ENCODE data around the gene SRP9.

DNA sequence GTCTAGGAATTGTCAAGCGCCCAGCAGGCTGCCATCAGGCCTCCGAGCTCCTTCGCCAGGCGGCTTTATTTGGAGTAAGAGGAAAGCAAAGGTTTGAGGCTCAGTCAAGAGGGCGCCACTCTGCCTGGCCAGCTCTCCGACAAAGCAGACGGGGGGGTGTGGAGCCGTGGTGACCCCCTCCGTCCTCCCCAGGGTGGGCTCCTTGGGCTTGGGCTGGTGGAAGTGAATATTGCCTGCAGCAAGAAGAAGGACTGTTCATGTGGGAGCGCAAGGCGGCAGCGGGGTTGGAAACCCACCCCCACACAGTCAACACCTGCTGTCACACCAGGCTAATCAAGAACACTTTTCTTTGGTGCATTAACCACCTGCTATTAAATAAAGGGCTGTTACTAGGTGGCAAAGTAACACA, 46.9 kb downstream of the SRP9 start:
- no peak for TF ChIP-seq POLR2A (IDR thresholded peaks at IDR 0.05; ENCODE audit: low read length)
- TF ChIP-seq GATA1 (IDR thresholded peaks at IDR 0.05; ENCODE audit: low read depth, low read length): no peak
